DMS53 treated with DMSO at 0.1 percent for 48 hours (cell line): Measurements from ENCODE around the gene TRERF1.

Source experiments
- DNase-seq: peaks from one replicate; lab custom pipeline; 2025; ENCODE audit not compliant: unreplicated experiment; lab: John Stamatoyannopoulos, UW

Gene TRERF1

DNA sequence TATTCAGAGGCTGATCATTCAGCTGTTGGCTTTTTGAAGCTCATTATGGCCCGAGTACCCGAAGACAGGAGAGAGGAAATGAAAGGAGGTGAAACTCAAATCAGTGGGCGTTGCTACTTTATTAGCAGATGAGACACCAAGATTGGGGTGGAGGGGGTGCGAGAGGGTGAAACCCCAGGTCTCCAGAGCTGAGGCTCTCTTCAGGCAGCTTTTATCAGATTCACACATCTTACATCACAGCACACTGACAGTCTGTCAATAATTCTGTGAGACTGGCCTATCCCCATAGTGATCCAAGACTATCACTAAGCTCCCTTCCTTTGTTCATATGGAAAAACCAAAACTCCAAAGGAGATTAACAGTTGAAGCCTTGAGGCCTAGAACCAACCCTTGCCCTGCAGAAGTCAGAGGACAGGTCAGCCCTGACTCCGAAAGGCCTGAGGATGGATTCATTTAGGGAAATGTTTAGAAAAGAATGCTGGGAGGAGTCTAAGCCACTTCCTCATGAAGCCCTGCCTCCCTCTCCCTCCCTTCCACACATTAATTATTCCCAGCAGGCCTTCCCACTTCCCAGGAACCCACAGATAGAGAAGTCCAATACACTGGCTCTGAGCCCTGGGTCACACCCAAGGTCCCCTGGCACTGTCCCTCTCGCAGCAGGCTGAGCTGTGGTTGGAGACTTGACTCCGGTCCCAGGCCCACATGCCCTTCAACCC, 23.2 kb downstream of the TRERF1 start:
- no peak for DNase-seq

DNA sequence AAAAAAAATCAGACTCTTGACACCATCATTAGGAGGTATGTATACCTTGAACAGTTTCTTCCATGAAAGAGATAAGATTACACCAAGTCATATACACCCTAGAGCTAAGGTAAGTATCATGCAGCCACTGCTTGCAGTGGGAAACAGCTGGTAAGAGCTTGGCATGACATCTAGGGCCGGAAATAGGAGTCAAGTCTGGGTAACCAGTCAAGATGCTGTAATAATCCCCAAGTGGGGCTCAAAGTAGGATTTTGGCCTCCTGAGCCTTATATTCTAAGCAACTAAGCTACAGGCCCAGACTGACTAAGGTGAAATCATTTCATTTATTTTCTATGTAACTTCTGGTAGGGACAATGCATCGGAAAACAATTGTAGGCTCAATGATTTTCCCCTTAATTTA, 23.9 kb downstream of the TRERF1 start:
- DNase-seq = no peak

DNA sequence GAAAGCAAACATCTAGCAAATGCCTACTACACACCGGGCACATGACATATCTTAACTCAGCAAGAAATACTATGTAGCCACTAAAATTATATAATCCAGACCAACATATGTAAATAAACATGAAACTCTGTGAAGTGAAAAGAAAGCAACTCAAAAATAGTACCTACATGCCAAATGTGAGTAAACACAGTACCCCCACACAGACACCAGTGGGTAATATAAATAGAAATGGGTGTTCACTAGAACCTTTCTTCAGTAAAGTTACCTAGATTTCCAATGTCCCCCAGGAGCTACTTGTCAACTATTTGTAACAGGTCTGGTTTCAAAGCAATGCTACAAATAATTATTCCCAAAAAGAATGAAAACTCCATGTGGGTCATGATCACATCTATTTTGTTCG, 25.5 kb downstream of the TRERF1 start:
- DNase-seq = no peak

DNA sequence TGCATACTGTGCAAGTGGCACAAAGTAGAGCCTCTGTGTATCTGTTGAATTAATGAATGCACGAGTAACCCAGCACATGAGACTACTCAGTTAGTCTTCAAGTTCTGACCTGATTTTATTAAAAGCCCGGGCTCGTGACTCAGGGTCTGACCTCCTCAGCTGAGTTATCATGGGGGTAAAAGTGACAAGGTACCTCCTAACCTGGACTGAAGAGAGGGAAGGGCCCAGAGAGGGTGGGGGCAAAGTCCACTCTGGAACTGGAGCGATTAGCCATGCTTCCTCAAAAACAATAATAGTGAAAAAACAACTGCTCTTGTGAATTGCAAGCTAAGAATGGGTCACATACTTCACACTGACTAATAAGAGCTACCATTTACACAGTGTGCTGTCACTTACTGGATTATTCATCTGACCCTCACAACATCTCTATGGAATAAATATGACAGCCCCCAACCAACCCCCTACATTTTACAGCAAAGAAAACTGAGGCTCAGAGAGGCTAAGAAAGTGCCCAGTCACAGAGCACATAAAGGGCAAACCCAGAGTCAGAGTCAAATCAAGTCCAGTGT, 26.7 kb downstream of the TRERF1 start:
- DNase-seq = no peak

DNA sequence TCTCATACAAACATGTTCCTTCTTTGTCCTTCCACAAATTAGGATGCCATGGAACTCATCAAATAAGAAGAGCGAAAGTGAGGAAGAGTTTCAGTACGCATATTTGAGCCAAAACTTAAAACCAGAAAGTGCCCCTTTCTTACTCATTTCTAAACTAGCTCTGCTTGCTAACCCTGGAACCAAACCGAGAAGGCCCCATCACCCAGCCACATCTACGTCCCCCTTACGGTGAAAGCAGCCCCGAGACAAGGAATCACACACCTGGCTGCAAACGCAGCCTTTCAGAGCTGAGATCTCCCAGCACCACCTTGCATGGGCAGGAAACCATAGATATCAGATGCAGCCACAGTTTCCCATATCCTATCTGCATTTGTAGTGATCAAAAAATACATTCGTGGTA, 28.5 kb downstream of the TRERF1 start:
- DNase-seq = no peak

DNA sequence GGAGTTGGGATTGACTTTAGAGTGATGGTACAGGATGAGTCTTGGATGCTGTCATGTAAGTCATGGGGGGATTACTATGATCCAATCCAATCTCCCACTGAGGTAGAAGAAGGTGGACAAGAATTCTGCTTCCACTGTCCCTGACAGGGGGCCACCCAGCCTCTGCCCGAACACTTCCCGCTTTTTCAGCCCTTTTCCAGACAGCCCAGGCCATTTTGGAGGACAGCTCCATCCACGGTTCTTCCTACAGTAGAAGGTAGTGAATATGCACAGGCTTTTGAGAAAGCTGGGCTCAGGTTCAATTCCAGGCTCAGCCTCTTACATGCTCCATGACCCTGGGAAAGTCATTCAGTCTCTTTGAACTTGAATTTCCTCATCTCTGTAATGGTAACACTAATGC, 31.0 kb downstream of the TRERF1 start:
- no peak for DNase-seq

DNA sequence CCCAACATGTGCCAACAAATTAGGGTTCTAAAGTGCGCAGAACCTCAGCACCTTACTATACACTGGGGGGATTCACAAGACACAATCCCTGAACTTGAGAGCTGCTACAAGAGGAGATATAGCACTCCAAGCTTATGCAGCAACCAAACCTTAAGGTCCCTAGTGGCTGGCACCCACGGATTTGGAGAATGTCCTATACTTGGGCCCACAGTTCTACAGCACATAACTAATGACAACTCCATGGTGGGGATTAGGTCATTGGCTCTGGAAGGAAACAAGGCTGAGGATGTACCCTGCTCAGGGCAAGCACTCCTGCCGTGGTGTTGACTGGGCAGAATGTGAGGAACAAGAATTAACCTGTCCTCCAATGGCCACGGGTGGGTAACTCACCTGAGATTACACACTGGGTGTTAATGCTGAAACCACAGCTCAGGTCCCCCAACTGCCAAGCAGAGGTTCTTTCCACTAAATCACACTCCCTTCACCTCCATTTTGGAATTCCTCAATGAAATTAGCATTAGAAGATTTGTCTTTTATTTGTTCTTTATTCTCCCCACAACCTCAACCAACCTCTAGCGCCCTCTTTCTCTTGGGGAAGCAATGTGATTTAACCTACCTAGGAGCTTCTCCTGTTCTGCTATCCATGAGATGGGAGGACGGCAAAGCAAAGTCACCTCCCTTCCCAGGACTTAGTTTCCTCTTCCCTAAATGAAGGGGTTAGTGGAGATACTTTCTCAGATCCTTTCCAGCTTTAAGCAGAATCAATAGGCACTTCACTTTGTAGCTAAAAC, 32.0 kb downstream of the TRERF1 start:
- no peak for DNase-seq

DNA sequence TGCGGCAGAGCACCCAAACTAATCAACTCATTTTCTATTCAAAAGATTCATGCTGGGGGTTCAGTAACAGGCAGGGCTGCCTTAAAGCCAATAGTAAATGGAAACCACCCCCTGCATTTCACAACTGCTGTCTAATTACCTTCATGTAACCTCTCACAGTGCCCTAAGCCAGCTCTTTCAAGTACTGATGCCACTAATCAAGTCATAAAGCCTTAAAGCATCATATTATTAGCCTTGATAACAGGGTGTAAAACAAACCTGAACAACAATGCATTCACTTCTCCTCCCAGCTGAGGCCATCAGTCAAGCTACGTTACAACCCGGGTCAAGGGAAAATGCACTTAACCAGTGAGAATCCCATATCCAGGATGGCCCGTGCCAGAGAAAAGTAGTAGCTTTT, 33.0 kb downstream of the TRERF1 start:
- DNase-seq = no peak

DNA sequence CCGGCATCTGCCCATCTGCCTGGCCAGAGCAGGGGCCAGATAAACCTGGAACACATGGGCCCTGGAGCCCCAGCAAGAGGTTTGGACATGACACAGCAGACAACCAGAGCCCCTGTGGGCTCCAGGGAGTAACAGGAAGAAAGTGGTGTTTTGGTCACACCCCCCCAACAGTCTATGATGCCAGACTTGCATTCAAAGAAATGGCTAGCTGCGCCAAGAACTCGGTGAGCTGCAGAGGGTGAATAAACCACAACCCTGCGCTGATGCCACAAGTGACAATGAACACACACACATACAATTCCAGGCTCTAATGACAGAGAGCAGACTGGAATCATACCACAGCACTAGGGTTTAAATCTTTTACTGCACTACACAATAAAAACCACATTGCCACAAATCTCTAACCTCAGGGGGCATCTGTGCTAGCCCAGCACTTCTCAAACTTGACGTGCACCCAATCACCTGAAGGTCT, 34.0 kb downstream of the TRERF1 start:
- no peak for DNase-seq

DNA sequence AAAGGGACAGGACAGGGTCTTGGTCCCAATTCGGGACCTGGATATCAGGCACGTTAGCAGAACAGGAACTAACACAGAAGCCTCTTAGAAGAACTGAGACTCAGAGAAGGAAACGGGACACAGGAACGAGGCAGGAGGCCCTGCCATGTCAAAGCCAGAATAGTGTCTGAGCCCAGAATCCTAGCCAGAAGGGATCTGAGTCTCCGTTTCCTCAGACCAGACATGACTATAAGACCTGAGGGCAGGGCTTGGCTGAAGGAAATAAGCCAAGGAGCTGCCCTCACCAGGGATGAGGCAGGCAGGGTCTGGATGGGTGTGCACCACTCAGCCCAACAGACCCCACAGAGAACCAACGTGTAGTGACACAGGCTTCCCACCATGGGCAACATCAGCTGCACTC, 40.3 kb downstream of the TRERF1 start:
- no peak for DNase-seq

DNA sequence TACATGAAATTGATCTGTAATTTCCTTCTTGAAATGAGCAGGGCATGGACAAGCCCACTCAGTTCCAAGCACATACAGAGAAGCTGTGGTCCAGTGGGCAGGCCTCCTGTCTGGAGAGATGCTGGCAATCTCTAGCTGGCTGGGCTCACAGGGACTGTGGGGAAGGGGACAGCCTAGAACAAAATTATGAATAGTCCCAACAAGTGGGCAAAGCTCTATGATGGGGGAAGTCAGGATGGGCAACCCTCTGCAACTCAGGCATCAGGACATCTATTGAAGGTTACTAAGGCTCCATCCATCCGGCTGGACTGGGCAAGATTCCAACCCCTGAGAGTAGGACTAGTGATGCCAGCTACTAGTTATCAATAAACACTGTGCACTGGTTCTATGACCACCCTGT, 40.9 kb downstream of the TRERF1 start:
- DNase-seq = no peak

DNA sequence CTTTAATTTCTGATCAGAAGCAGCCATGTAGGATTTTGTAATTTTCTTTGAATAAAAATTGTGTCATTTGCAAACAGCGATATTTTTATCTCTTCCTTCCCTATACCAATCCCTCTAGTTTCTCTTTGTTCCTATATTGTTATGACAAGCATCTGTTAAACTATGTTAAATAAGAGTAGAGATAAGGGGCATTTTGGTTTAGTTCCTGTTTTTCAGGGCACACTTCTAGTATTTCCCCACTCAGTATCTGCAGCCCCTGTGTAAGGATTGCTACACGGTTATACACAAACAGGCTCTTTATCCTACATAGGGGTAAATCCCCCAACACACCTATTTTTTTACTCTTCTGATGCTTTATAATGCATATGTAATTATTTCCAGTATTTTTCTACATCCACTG, 42.1 kb downstream of the TRERF1 start:
- no peak for DNase-seq

DNA sequence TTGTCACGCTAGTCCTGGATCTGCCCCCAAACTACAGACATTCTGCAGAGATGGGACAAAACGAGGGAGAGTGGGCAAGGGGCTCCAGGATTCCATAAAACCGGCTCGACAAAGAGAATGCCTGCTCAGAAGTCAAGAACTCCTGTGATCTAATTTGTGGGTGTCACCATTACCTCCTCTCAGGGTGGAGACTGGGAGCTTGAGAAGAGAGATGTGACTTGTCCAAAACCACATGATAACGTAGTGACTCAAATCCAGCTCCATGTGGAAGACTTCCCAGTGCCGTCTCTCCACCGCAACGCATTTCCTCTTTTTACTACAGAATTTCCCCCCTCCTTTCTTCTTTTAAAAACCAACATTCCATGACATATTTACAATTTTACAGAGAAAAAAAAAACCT, 44.3 kb downstream of the TRERF1 start:
- DNase-seq = no peak

DNA sequence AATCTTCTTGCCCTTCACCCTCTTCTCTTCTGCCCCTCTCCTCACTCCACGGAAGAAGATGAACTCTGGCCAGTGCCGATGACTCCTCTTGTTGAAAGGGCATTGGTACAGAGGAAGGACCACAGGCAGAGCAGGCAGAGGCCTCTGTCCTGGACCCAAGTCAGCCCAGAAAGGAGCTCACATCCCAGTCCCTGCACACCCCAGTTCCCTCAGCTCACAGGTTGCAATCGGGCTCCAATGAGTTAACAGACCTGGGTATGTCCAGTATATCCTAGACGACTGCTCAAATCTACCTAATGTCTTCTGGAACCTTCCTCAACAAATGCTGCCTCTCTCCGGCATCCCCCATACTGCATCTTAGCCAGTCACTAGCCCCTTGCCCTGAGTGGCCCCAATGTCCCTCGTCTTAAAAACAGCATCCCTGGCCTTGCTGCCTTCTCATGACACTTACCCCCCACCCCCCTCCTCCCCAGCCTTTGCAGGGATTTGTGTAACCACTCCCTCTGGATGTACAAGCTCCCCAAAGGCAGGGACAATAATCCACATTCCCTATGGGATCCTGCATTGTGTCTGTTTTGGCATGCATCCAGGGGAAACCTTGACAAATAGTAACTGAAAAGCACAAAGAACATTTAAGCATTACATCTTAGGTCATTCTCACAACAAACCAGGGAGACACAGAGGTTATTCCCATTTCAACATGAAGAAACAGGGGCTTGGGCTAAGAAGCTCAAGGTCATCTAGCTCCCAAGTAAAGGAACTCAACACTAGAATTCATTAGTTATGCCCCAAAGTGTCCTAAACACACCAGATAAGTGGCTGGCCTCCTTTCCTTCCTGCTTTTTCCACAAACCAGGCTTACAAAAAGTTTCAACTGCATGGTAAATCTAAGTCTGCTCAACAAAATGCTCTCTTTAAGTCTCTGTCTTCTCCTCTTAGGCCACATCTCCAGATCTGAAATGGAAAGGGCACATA, 45.1 kb downstream of the TRERF1 start:
- no peak for DNase-seq

DNA sequence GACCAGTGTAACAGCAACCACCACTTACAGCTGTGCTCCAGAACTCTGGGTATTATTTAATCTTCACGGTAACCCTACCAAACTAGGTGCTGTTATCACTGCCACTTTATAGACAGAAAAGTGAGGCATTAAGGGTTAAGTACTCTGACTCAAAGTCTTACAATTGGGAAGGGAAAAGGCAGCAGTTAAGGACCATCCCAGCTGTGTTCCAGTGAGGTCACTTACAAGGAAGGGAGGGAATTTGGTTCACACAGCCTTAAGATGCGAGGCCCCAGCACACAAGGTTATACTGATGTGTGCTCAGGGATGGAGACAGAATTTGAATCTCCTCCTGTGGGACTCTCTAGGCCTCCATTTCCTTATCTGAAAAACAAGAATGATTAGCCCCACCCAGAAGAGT, 46.7 kb downstream of the TRERF1 start:
- no peak for DNase-seq

DNA sequence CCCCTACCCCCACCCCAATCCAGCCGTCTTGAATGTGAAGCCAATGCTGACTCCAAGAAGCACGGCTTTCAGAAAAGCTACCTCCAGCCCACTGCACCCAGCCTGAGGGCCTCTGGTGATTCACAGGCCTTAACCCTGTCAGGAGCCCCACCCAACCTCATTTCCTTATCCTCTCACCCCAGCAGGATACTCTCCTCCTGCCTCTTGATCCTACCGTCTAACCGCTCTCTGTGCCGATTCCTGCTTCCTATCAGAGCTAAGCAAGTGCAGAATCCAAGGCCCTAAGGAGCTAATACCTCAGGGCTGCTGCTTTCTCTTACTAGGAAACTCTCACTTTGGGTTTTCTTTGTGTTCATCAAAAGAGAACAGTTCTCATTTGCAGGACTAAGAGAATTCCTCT, 47.2 kb downstream of the TRERF1 start:
- DNase-seq = no peak

DNA sequence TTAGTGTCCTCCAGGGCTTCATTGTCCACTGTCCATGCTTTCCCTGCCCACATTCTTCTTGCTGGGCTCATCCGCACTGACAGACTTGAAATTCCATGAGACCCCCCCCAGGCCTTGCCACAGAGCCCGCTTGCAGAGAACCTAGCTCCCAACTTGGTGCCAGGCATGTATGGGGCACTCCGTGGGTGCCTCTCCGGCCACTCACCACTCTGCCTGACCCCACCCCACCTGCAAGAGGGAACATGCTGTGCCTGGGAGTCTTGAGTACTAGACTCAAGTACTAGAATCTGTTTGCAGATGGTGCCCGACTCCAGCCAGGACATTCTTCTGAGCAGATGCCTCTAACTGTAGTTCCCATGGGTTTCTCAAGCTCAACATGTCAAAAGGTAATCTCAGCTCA, 47.9 kb downstream of the TRERF1 start:
- DNase-seq = no peak

DNA sequence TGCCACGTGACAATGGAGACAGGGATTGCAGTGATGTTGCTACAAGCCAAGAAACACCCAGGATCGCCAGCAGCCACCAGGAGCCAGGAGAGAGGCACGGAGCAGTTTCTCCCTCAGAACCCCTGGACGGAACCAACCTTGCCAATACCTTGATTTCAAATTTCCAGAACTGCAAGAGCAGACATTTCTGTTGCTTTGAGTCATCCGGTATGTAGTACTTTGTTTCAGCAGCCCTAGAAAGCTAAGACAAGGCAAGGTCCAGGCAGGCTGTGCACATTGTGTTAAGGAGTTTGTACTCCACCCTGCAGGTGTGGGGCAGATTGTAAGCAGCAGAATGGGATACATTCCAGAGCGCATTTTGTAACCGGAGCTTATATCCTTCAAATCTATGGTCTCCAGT, 48.3 kb downstream of the TRERF1 start:
- DNase-seq = no peak

DNA sequence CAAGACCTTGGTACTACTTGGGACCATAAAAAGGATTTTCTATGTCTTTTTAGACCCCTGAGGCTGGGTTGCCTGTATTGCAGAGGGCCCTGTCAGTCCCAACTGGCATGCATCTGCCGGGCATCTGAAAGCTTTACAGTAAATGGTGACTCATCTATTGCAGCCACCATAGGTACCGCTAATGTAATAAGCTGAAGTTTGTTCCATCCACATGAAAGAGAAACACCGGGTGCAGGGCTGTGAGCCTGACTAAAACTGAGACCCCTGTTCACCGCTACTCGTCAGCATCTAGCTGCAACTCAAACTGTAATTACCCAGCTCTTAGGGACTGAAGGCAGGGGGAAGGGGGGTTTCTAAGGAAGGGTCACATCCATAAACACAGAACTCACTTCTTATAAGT, 49.5 kb downstream of the TRERF1 start:
- no peak for DNase-seq

DNA sequence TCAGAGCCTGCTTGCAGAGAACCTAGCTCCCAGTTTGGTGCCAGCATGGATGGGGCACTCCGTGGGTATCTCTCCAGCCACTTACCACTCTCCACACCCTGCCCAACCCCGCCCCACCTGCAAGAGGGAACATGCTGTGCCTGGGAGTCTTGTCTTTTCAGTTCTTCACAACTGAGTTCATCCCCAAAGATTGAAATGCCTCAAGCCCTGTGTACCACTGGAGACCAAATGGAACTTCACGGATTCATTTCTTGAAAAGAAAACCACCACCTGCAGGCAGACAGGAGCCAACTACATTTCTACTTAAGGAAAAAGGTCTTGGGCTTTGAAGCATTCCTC, 50.1 kb downstream of the TRERF1 start:
- no peak for DNase-seq

DNA sequence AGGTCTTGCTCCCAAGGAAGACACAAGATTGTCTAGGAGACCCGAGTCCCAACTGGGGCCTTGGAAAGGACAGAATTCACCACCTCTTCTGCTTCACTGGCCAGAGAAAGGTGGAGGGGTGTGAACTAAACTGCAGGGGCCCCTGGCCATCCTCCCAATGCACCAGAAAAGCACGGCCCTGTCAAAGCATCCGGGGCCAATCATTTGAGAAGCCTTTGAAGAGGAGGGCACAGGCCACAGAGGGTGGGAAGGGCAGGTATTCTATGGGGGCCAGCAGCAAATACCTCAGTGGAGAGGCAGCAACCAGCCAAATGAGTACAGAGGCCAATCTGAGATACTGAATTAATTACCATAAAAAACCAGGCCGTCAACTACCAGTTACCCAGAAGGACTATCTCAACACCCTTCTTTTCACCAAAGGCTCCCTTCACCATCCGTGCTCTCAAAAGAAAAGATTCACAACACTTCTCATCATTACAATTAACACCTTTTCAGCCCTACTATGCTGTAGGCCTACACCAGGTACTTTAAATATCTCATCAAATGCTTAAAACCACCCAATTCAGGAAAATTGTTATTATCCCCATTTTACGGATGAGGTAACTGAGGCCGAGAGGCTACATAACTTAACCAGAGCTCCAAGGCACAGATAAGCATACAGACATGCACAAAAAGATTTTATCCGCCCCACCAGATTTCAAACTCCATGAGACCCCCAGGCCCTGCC, 50.7 kb downstream of the TRERF1 start:
- no peak for DNase-seq
